HepG2 (cell line): Measurements from ENCODE around the gene DAGLB. TPM values are rescaled to one million over a fixed set of nuclear protein-coding genes. Genes with fewer than 3 reads are reported as not detected.

Experiments used
- BRF2 ChIP-seq: sonication (generic); formaldehyde crosslinking; IDR thresholded peaks from 2 replicates; pipeline ENCODE4 v1.8.1; 2022; ENCODE audit warnings: mild to moderate bottlenecking, missing genetic modification reagents
- CBFB ChIP-seq: sonication (generic); formaldehyde crosslinking; IDR thresholded peaks from 2 replicates; pipeline ENCODE4 v1.4.0; 2020; ENCODE audit warnings: missing genetic modification reagents
- GLI4 ChIP-seq: sonication (generic); formaldehyde crosslinking; IDR thresholded peaks from 2 replicates; pipeline ENCODE4 v1.5.1; 2020; ENCODE audit warnings: missing genetic modification reagents, mild to moderate bottlenecking, moderate library complexity, borderline replicate concordance
- IRX3 ChIP-seq: sonication (generic); formaldehyde crosslinking; IDR thresholded peaks from 2 replicates; pipeline ENCODE4 v1.8.1; 2023; ENCODE audit warnings: mild to moderate bottlenecking, low read depth, missing genetic modification reagents, borderline replicate concordance
- ISL2 ChIP-seq: sonication (generic); formaldehyde crosslinking; IDR thresholded peaks from 2 replicates; pipeline ENCODE4 v1.5.0; 2020; ENCODE audit warnings: missing genetic modification reagents
- MED8 ChIP-seq: sonication (generic); formaldehyde crosslinking; IDR thresholded peaks from 2 replicates; pipeline ENCODE4 v1.8.1; 2023; ENCODE audit warnings: mild to moderate bottlenecking, missing genetic modification reagents; ENCODE audit not compliant: insufficient replicate concordance
- MYC ChIP-seq: sonication (generic); formaldehyde crosslinking; IDR thresholded peaks from 2 replicates; pipeline ENCODE4 v1.9.0; 2021; ENCODE audit warnings: missing genetic modification reagents, borderline replicate concordance
- MYNN ChIP-seq: sonication (generic); formaldehyde crosslinking; IDR thresholded peaks from 2 replicates; pipeline ENCODE4 v1.4.0; 2020; ENCODE audit warnings: mild to moderate bottlenecking, low read depth, missing genetic modification reagents
- POGZ ChIP-seq: sonication (generic); formaldehyde crosslinking; IDR thresholded peaks from 2 replicates; pipeline ENCODE4 v1.4.0; 2020; ENCODE audit warnings: mild to moderate bottlenecking, missing genetic modification reagents
- RBAK ChIP-seq: sonication (generic); formaldehyde crosslinking; IDR thresholded peaks from 2 replicates; pipeline ENCODE4 v1.5.1; 2020; ENCODE audit warnings: mild to moderate bottlenecking, missing genetic modification reagents
- TBL1XR1 ChIP-seq: fragments of 150-350 bp; IDR thresholded peaks from 2 replicates; pipeline ENCODE4 v1.6.1; 2014; ENCODE audit warnings: borderline replicate concordance, low read length; ENCODE audit not compliant: partially characterized antibody
- ZBTB33 ChIP-seq: sonication (generic); formaldehyde crosslinking; IDR thresholded peaks from 2 replicates; pipeline ENCODE4 v1.4.0; 2020; ENCODE audit warnings: missing genetic modification reagents
- ZNF121 ChIP-seq: sonication (generic); formaldehyde crosslinking; IDR thresholded peaks from 2 replicates; pipeline ENCODE4 v1.5.0; 2020; ENCODE audit warnings: mild to moderate bottlenecking, missing genetic modification reagents
- ZNF207 ChIP-seq: fragments of 450-650 bp; IDR thresholded peaks from 2 replicates; pipeline ENCODE4 v1.6.1; 2016; ENCODE audit warnings: antibody characterized with exemption, borderline replicate concordance
- polyA plus RNA-seq, 8 experiments: library from polyadenylated mRNA; depleted of rRNA in 3 of 8; stranded (reverse) in 7 of 8; unstranded in 1 of 8; fragments of >200 nt; fragmentation: Illumina TruSeq in 4 of 8; extraction: Trizol in 4 of 8; gene quantifications; 2 replicates each; pipeline versions ENCODE4 v1.2.1 to v1.2.3, GENCODE V29; 2011 to 2016; ENCODE audit warnings: low read depth in 4 of 8, missing spikeins in 1 of 8, mixed read lengths in 1 of 8; ENCODE audit not compliant: insufficient read depth in 1 of 8
- total RNA-seq, 5 experiments: library from RNA; depleted of rRNA; stranded (reverse); fragments of >200 nt; fragmentation: Illumina TruSeq; extraction: Trizol; gene quantifications; 2 replicates each; pipeline ENCODE4 v1.2.3, GENCODE V29; 2016; ENCODE audit warnings: low read depth in 1 of 5

The DAGLB gene
- total and polyA plus RNA-seq, 2 of the 13 experiments (the other 11 are each of a cell fraction or from before 2014, with no cell fraction given): 7.9 to 9.8 TPM

GRCh38 chr7:6475433-6476186 is 27.9 kb upstream of the DAGLB start (continued):
- no peak for TF ChIP-seq TBL1XR1
- TF ChIP-seq MYNN (CRISPR knock-in tag): no peak
- no peak for TF ChIP-seq RBAK (CRISPR knock-in tag)
- TF ChIP-seq MYC (CRISPR knock-in tag): no peak
- no peak for TF ChIP-seq ZNF207
- TF ChIP-seq ZBTB33: no peak
- no peak for TF ChIP-seq GLI4 (CRISPR knock-in tag)
- TF ChIP-seq CBFB (CRISPR knock-in tag): no peak
- no peak for TF ChIP-seq ISL2 (CRISPR knock-in tag)
- TF ChIP-seq IRX3 (CRISPR knock-in tag): no peak
- no peak for TF ChIP-seq MED8 (CRISPR knock-in tag)
- TF ChIP-seq ZNF121 (CRISPR knock-in tag): peak; percentile 66; the same call in 1 of the 2 replicates
- TF ChIP-seq BRF2 (CRISPR knock-in tag): no peak
- TF ChIP-seq POGZ: no peak
